H9 (cell line): ENCODE results near the gene SLC52A1. TPM values are rescaled to one million over a fixed set of nuclear protein-coding genes. Genes with fewer than 3 reads are reported as not detected.

Source experiments
- DNase-seq: peaks from one replicate; pipeline ENCODE4 v3.0.0-alpha.2; 2017
- H2AFZ ChIP-seq: one replicate; pipeline ENCODE4 v1.6.1; 2013; ENCODE audit warnings: mild to moderate bottlenecking, low read length, control low read depth, moderate library complexity
- H2AK5ac ChIP-seq: 2 replicates; pipeline ENCODE4 v1.6.1; 2013; ENCODE audit warnings: low read length, control low read depth, mixed read lengths; ENCODE audit not compliant: insufficient read length
- H2BK120ac ChIP-seq: one replicate; pipeline ENCODE4 v1.6.1; 2013; ENCODE audit warnings: low read depth, mild to moderate bottlenecking, low read length, control low read depth, inconsistent platforms; ENCODE audit not compliant: poor library complexity, severe bottlenecking
- H2BK12ac ChIP-seq: 2 replicates; pipeline ENCODE4 v1.6.1; 2013; ENCODE audit warnings: low read length, control low read depth, mixed read lengths, low read depth; ENCODE audit not compliant: insufficient read length
- H2BK15ac ChIP-seq: 2 replicates; pipeline ENCODE4 v1.6.1; 2013; ENCODE audit warnings: low read depth, low read length, control low read depth
- H2BK20ac ChIP-seq: one replicate; pipeline ENCODE4 v1.6.1; 2013; ENCODE audit warnings: low read depth, mild to moderate bottlenecking, low read length, control low read depth, inconsistent platforms; ENCODE audit not compliant: poor library complexity, severe bottlenecking
- H2BK5ac ChIP-seq: 2 replicates; pipeline ENCODE4 v1.6.1; 2013; ENCODE audit warnings: low read length, control low read depth, mixed read lengths; ENCODE audit not compliant: insufficient read length
- H3K14ac ChIP-seq: 2 replicates; pipeline ENCODE4 v1.6.1; 2013; ENCODE audit warnings: low read length, control low read depth; ENCODE audit not compliant: insufficient read depth
- H3K18ac ChIP-seq: 2 replicates; pipeline ENCODE4 v1.6.1; 2013; ENCODE audit warnings: low read depth, mild to moderate bottlenecking, mixed read lengths, low read length, control low read depth; ENCODE audit not compliant: insufficient read length
- H3K23ac ChIP-seq: 2 replicates; pipeline ENCODE4 v1.6.1; 2013; ENCODE audit warnings: low read length, control low read depth, mixed read lengths, low read depth; ENCODE audit not compliant: insufficient read length
- H3K23me2 ChIP-seq: 2 replicates; pipeline ENCODE4 v1.6.1; 2013; ENCODE audit warnings: low read depth, mild to moderate bottlenecking, mixed read lengths, low read length, control low read depth; ENCODE audit not compliant: insufficient read length, poor library complexity, severe bottlenecking
- H3K27ac ChIP-seq: 2 replicates; pipeline ENCODE4 v1.5.1; 2013; ENCODE audit warnings: low read length, control low read depth, mixed read lengths, low read depth; ENCODE audit not compliant: insufficient read length
- H3K27me3 ChIP-seq: 2 replicates; pipeline ENCODE4 v1.6.1; 2013; ENCODE audit warnings: low read length, control low read depth, inconsistent platforms; ENCODE audit not compliant: insufficient read depth
- H3K4ac ChIP-seq: 2 replicates; pipeline ENCODE4 v1.6.1; 2013; ENCODE audit warnings: low read depth, mild to moderate bottlenecking, control low read depth, inconsistent platforms, low read length, moderate library complexity
- H3K4me1 ChIP-seq: 2 replicates; pipeline ENCODE4 v1.6.1; 2013; ENCODE audit warnings: low read length, control low read depth, inconsistent platforms; ENCODE audit not compliant: insufficient read depth
- H3K4me2 ChIP-seq: 2 replicates; pipeline ENCODE4 v1.6.1; 2013; ENCODE audit warnings: low read length, control low read depth, mixed read lengths; ENCODE audit not compliant: insufficient read length, insufficient read depth
- H3K56ac ChIP-seq: 2 replicates; pipeline ENCODE4 v1.6.1; 2013; ENCODE audit warnings: low read depth, mild to moderate bottlenecking, mixed read lengths, low read length, control low read depth; ENCODE audit not compliant: insufficient read length
- H3K79me1 ChIP-seq: 2 replicates; pipeline ENCODE4 v1.6.1; 2013; ENCODE audit warnings: low read depth, mild to moderate bottlenecking, moderate library complexity, low read length, control low read depth, inconsistent platforms; ENCODE audit not compliant: insufficient read depth, poor library complexity, severe bottlenecking
- H3K79me2 ChIP-seq: 2 replicates; pipeline ENCODE4 v1.6.1; 2013; ENCODE audit warnings: low read length, control low read depth, inconsistent platforms; ENCODE audit not compliant: insufficient read depth
- H3K9ac ChIP-seq: 2 replicates; pipeline ENCODE4 v1.6.1; 2013; ENCODE audit warnings: low read length, control low read depth, mixed read lengths; ENCODE audit not compliant: insufficient read length; ENCODE audit errors: extremely low read depth
- H3K9me3 ChIP-seq: one replicate; pipeline ENCODE4 v1.6.1; 2013; ENCODE audit warnings: low read depth, low read length, inconsistent platforms; ENCODE audit not compliant: control insufficient read depth
- H3T11ph ChIP-seq: one replicate; pipeline ENCODE4 v1.6.1; 2013; ENCODE audit warnings: mild to moderate bottlenecking, low read length, control low read depth, inconsistent platforms
- H4K20me1 ChIP-seq: one replicate; pipeline ENCODE4 v1.6.1; 2013; ENCODE audit not compliant: control insufficient read depth, insufficient read length, insufficient read depth
- H4K5ac ChIP-seq: 2 replicates; pipeline ENCODE4 v1.6.1; 2013; ENCODE audit warnings: low read depth, mild to moderate bottlenecking, mixed read lengths, low read length, control low read depth; ENCODE audit not compliant: insufficient read length
- H4K8ac ChIP-seq: replicated peaks from 2 replicates; pipeline ENCODE4 v1.6.1; 2013; ENCODE audit warnings: low read length, control low read depth, mixed read lengths, low read depth; ENCODE audit not compliant: insufficient read length
- H4K91ac ChIP-seq: 2 replicates; pipeline ENCODE4 v1.6.1; 2013; ENCODE audit warnings: low read depth, mild to moderate bottlenecking, moderate library complexity, mixed read lengths, low read length, control low read depth; ENCODE audit not compliant: insufficient read length
- H3K27ac Mint-ChIP-seq, 3 experiments: 2 replicates in 2 of 3; 3 replicates in 1 of 3; pipeline ENCODE4 v1.8.0; 2020 to 2021; ENCODE audit warnings: mixed read lengths in 3 of 3, mild to moderate bottlenecking in 1 of 3, moderate library complexity in 1 of 3
- H3K27me3 Mint-ChIP-seq: 2 replicates; pipeline ENCODE4 v1.8.0; 2021; ENCODE audit warnings: low read depth, mild to moderate bottlenecking, moderate library complexity, mixed read lengths
- H3K36me3 Mint-ChIP-seq, 3 experiments: 2 replicates in 2 of 3; 3 replicates in 1 of 3; pipeline ENCODE4 v1.8.0; 2020 to 2021; ENCODE audit warnings: low read depth in 3 of 3, mixed read lengths in 3 of 3; ENCODE audit not compliant: insufficient read depth in 1 of 3
- H3K4me1 Mint-ChIP-seq, 2 experiments: 2 replicates each; pipeline ENCODE4 v1.8.0; 2020; ENCODE audit warnings: mixed read lengths in 2 of 2
- H3K4me3 Mint-ChIP-seq, 2 experiments: 2 replicates in 1 of 2; 3 replicates in 1 of 2; pipeline ENCODE4 v1.8.0; 2020 to 2021; ENCODE audit warnings: mild to moderate bottlenecking in 2 of 2, mixed read lengths in 2 of 2, moderate library complexity in 1 of 2
- H3K9me3 Mint-ChIP-seq, 2 experiments: 2 replicates in 1 of 2; 3 replicates in 1 of 2; pipeline ENCODE4 v1.8.0; 2020; ENCODE audit warnings: mild to moderate bottlenecking in 2 of 2, mixed read lengths in 2 of 2, moderate library complexity in 1 of 2
- WGBS: extraction: QIAGEN DNeasy Blood & Tissue Kit; methylation state at CpG from one replicate; pipeline ENCODE4 v1.1.7; 2013; ENCODE audit warnings: missing lambda C conversion rate, low lambda C conversion rate, mixed read lengths; ENCODE audit not compliant: insufficient read length; ENCODE audit errors: extremely low coverage; 5-methylcytosine and 5-hydroxymethylcytosine counted together
- total RNA-seq: library from RNA; stranded (reverse); gene quantifications from 2 replicates; pipeline ENCODE4 v1.2.1, GENCODE V29; 2021
- TF ChIP-seq, protein P1 (sequence below): fragments of 200-600 bp; sonication (generic); conservative IDR thresholded peaks from 3 replicates; pipeline ENCODE4 v1.8.0; 2021; ENCODE audit warnings: antibody characterized with exemption, mild to moderate bottlenecking

Gene SLC52A1
- total RNA-seq, 1 experiment from 2014 or later, result 0.17 TPM

DNA sequence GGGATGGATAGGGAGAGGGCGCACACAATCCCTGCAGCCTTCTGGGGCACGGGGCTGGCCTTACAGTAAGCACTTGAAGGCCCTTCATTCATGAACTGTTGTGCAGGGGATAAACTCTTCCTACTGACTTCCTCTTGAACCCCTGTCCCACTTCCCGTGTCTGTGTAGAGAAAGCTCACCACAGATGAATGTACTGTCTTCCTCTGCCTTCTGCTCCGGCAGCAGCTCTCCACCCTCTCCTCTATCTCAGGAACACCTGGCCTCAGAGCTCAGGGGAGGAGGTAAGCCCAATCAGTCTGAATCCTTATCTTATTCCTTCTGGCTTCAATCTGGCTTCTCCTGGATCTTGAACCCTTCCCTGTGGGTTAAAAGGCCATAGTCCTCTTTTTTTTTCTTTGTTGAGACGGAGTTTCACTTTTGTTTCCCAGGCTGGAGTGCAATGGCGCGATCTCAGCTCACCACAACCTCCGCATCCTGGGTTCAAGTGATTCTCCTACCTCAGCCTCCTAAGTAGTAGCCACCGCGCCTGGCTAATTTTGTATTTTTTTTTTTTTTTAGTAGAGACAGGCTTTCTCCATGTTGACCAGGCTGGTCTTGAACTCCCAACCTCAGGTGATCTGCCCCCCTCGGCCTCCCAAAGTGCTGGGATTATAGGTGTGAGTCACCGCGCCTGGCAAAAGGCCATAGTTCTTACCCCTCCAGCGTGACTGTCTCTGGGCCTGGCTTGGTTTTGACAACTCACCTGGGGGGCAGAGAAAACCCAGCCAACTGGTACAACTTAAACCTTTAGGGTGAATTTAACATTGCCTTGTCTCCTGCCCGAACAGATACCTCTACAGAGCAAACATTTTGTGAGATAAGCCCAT lies 7.2 kb upstream of the SLC52A1 start:
- no peaks in the 10 kb centered on the region; a peak in 1 of 7 replicates for H3K36me3 Mint-ChIP-seq
- Histone ChIP-seq H3K23ac (no peak overlapping the region), H2AK5ac (no peak overlapping the region), H2BK15ac (no peak overlapping the region), H2AFZ (no peak overlapping the region), H3K79me2 (no peaks in the 10 kb centered on the region), H2BK12ac (no peak overlapping the region), H2BK5ac (no peak overlapping the region), H3K4me2 (no peak overlapping the region), H4K91ac (no peak overlapping the region), H3K27ac (no peak overlapping the region), H3T11ph (no peak overlapping the region), H3K27me3 (no peaks in the 10 kb centered on the region), H3K9ac (no peak overlapping the region), H4K5ac (no peak overlapping the region), H3K23me2 (no peaks in the 10 kb centered on the region), H3K18ac (no peak overlapping the region), H3K4ac (no peak overlapping the region), H3K14ac (no peak overlapping the region), H2BK120ac (no peak overlapping the region), H3K9me3 (no peaks in the 10 kb centered on the region), H2BK20ac (no peak overlapping the region), H3K56ac (no peak overlapping the region), H4K20me1 (no peaks in the 10 kb centered on the region), H4K8ac (no peak overlapping the region), H3K4me1 (no peaks in the 10 kb centered on the region), H3K79me1 (no peaks in the 10 kb centered on the region)
- TF ChIP-seq, protein P1, sequence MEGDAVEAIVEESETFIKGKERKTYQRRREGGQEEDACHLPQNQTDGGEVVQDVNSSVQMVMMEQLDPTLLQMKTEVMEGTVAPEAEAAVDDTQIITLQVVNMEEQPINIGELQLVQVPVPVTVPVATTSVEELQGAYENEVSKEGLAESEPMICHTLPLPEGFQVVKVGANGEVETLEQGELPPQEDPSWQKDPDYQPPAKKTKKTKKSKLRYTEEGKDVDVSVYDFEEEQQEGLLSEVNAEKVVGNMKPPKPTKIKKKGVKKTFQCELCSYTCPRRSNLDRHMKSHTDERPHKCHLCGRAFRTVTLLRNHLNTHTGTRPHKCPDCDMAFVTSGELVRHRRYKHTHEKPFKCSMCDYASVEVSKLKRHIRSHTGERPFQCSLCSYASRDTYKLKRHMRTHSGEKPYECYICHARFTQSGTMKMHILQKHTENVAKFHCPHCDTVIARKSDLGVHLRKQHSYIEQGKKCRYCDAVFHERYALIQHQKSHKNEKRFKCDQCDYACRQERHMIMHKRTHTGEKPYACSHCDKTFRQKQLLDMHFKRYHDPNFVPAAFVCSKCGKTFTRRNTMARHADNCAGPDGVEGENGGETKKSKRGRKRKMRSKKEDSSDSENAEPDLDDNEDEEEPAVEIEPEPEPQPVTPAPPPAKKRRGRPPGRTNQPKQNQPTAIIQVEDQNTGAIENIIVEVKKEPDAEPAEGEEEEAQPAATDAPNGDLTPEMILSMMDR, result no peak
- no peak for DNase-seq
- WGBS, result no CpG with 5 or more reads among the region's 15 CpGs
- H3K27me3 Mint-ChIP-seq, result peaks cover 14% of the 10 kb centered on the region
- no peak overlapping the region; a peak in 1 of 5 replicates for H3K4me3 Mint-ChIP-seq
- no peaks in the 10 kb centered on the region; a peak in 1 of 5 replicates for H3K9me3 Mint-ChIP-seq
- H3K4me1 Mint-ChIP-seq, result peaks cover 0 to 3% of the 10 kb centered on the region in 2 experiments; a peak in 1 of 4 replicates
- H3K27ac Mint-ChIP-seq, result no peak overlapping the region; a peak in 1 of 7 replicates
